ENCODE results near the gene CYP2A6. TPM values are rescaled to one million over a fixed set of nuclear protein-coding genes. Genes with fewer than 3 reads are reported as not detected.
"Not testable (repeated sequence)": the region's sequence is repeated elsewhere in the genome, so short reads cannot be mapped to it uniquely, and the experiment has no call there.

Gene CYP2A6
- total RNA-seq, 1 experiment from 2014 or later: not detected

DNA sequence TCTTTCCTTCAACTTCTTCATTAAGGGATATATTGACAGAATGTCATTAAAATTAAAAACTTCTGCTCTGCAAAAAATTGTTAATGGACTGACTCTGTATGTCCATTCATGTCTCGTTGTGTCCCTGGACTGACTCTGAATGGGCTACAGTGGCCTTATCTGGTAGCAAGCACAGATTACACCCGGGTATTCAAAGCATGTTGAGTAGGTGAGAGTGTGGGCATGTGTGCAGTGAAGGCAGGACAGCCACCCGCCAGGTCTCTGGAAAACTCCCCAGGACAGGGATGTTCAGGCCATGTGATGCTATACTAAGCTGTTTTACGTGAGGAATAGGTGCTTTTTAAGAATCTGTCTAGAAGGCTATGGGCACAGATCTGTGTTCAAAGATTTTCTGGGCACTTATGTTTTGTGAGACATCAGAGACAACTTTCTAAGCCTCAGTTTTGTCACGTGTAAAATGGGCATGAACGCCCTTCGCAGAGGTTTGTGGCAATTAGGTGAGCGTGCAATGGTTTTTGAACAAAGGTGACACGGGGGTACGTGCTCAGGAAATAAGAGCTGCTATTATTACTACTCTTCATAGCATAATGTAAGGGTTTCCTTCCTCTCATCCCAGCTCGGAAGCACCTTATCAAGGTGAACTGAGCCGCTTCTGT, 7.1 kb downstream of the CYP2A6 start:
- POLR2A ChIA-PET; H3K36me3 ChIP-seq (ENCODE audit: control insufficient read depth, insufficient read depth, low read length); H3K27ac Mint-ChIP-seq (ENCODE audit: unreplicated experiment); H3K4me1 Mint-ChIP-seq (ENCODE audit: low read depth, unreplicated experiment); H3K4me3 ChIP-seq (ENCODE audit: low read depth, low read length); H3K4me3 Mint-ChIP-seq (ENCODE audit: unreplicated experiment); H3K36me3 Mint-ChIP-seq (ENCODE audit: insufficient read depth, unreplicated experiment); CTCF ChIA-PET; H3K4me1 ChIP-seq; H3K9me3 ChIP-seq; intact Hi-C loops (cut with micrococcal nuclease; ENCODE audit: unreplicated experiment); BruUV-seq (replicated peaks); DNase-seq; H3K27me3 ChIP-seq (replicated peaks; ENCODE audit: control insufficient read depth, insufficient read depth, low read length); H3K27me3 Mint-ChIP-seq (ENCODE audit: insufficient read depth, unreplicated experiment): not testable (repeated sequence)
- H3K9me3 Mint-ChIP-seq (ENCODE audit: unreplicated experiment): peaks cover 17% of the 10 kb centered on the region

DNA sequence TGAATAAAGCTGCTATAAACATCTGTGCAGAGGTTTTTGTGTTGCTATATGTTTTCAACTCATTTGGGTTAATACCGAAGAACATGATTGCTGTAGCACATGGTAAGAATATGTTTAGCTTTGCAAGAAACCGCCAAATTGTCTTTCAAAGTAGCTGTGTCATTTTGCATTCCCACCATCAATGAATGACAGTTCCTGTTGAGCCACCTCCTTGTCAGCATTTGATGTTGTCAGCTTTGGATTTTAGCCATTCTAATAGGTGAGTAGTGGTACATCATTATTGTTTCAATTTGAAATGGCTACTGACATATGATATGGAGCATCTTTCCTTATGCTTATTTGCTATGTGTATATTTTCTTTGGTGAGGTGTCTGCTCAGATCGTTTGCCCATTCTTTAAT, 8.2 kb downstream of the CYP2A6 start:
- H3K27me3 ChIP-seq (replicated peaks; ENCODE audit: control insufficient read depth, insufficient read depth, low read length); H3K27me3 Mint-ChIP-seq (ENCODE audit: insufficient read depth, unreplicated experiment); DNase-seq; H3K27ac Mint-ChIP-seq (ENCODE audit: unreplicated experiment); H3K4me3 Mint-ChIP-seq (ENCODE audit: unreplicated experiment); H3K36me3 ChIP-seq (ENCODE audit: control insufficient read depth, insufficient read depth, low read length); H3K4me1 ChIP-seq; BruUV-seq (replicated peaks); H3K4me1 Mint-ChIP-seq (ENCODE audit: low read depth, unreplicated experiment); H3K9me3 ChIP-seq; H3K4me3 ChIP-seq (ENCODE audit: low read depth, low read length); POLR2A ChIA-PET; CTCF ChIA-PET; H3K36me3 Mint-ChIP-seq (ENCODE audit: insufficient read depth, unreplicated experiment); intact Hi-C loops (cut with micrococcal nuclease; ENCODE audit: unreplicated experiment): not testable (repeated sequence)
- H3K9me3 Mint-ChIP-seq (ENCODE audit: unreplicated experiment): peaks cover 17% of the 10 kb centered on the region

DNA sequence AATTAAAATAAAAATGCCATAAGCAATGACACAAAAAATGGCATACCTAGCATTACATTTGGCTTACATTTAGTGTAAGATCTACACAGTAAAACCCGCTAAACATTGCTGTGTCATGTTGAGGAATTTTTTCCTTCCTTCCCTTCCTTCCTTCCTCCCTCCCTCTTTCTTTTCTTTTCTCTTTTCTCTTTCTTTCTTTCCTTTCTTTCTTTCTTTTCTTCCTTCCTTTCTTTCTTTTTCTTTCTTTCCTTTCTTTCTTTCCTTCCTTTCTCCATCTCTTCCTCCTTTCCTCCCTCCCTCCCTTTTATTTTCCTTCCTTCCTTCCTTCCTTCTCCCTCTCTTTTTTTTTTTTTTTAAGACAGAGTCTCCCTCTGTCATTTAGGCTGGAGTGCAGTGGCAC, 11.8 kb downstream of the CYP2A6 start:
- H3K9me3 ChIP-seq; H3K36me3 ChIP-seq (ENCODE audit: control insufficient read depth, insufficient read depth, low read length); BruUV-seq (replicated peaks); DNase-seq; H3K27me3 Mint-ChIP-seq (ENCODE audit: insufficient read depth, unreplicated experiment); H3K36me3 Mint-ChIP-seq (ENCODE audit: insufficient read depth, unreplicated experiment); H3K4me1 ChIP-seq; intact Hi-C loops (cut with micrococcal nuclease; ENCODE audit: unreplicated experiment); H3K27me3 ChIP-seq (replicated peaks; ENCODE audit: control insufficient read depth, insufficient read depth, low read length); POLR2A ChIA-PET; H3K4me3 ChIP-seq (ENCODE audit: low read depth, low read length); H3K27ac Mint-ChIP-seq (ENCODE audit: unreplicated experiment); H3K4me3 Mint-ChIP-seq (ENCODE audit: unreplicated experiment): not testable (repeated sequence)
- H3K4me1 Mint-ChIP-seq (ENCODE audit: low read depth, unreplicated experiment): peaks cover 19% of the 10 kb centered on the region
- H3K9me3 Mint-ChIP-seq (ENCODE audit: unreplicated experiment): peaks cover 17% of the 10 kb centered on the region
- CTCF ChIA-PET: interaction anchor here (0.6 kb wide), 1 partner anchor 15 kb away, joined by 6 read pairs; no protein-coding TSS in a partner anchor

DNA sequence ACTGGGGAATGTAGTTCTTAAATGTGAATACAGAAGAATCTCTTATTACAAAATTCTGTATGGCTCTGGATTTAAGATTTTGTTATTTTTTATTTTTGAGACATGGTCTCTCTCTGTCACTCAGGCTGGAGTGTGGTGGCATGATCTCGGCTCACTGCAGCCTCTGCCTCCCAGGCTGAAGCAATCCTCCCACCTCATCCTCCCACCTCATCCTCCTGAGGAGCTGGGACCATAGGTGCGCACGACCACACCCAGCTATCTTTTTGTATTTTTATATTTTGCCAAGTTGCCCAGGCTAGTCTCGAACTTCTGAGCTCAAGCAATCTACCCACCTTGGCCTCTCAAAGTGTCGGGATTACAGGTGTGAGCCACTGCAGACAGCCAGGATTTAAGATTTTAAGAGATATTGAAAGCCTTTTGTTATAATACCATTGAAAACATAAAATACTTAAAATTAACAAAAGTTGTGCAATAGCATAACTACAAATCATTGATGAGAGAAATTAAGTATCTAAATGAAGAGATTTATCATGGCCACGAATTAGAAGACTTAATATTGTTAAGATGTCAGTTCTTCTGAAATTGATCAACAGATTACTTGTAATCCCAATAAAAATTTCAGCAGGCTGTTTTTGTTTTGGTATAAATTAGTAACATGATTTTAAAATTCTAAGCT, 13.4 kb downstream of the CYP2A6 start:
- intact Hi-C loops (cut with micrococcal nuclease; ENCODE audit: unreplicated experiment): no loop called here

DNA sequence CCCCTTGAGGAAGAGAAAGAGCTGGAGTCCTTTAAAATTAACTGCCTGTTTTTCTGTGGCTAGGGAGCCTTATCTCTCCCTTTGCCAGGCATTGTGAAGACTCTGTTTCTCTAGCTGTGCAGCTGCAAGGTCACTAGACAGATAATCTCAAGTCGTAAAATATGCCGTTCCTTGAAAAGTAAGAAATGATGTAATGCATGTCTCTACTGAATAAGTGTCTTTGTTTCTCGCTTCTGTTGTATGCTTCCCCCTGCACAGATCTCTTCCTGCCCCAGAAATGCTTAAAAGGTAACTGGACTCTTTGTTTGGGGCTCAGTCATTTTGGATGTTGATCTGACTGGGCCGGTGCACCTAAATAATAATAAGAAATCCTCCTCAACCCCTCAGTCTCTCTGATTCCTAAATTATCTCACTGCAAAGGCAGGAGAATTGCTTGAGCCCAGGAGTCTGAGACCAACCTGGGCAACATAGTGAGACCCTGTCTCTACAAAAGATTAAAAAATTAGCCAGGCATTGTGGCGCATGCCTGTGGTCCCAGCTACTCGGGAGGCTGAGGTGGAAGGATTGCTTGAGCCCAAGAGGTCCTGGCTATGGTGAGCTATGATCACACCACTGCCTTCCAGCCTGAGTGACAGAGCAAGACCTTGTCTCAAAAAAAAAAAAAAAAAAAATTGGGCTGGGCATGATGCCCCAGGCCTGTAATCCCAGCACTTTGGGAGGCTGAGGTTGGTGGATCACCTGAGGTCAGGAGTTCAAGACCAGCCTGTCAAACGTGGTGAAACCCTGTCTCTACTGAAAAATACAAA, 16.3 kb downstream of the CYP2A6 start:
- H3K9me3 ChIP-seq; POLR2A ChIA-PET; H3K36me3 ChIP-seq (ENCODE audit: control insufficient read depth, insufficient read depth, low read length); intact Hi-C loops (cut with micrococcal nuclease; ENCODE audit: unreplicated experiment); H3K36me3 Mint-ChIP-seq (ENCODE audit: insufficient read depth, unreplicated experiment); H3K27me3 ChIP-seq (replicated peaks; ENCODE audit: control insufficient read depth, insufficient read depth, low read length); H3K4me3 ChIP-seq (ENCODE audit: low read depth, low read length); H3K27me3 Mint-ChIP-seq (ENCODE audit: insufficient read depth, unreplicated experiment): not testable (repeated sequence)
- Mint-ChIP-seq H3K9me3 (ENCODE audit: unreplicated experiment) (peaks cover 16% of the 10 kb centered on the region), H3K27ac (ENCODE audit: unreplicated experiment) (peak overlapping the region; percentile 76), H3K4me1 (ENCODE audit: low read depth, unreplicated experiment) (peaks cover 28% of the 10 kb centered on the region), H3K4me3 (ENCODE audit: unreplicated experiment) (peak overlapping the region; percentile 34)
- CTCF ChIA-PET: interaction anchor here (0.6 kb wide), 2 partner anchors 10 to 60 kb away, joined by 3 to 5 read pairs; no protein-coding TSS in a partner anchor
- DNase-seq: peak in 1 of 2 experiments; percentile 5
- TSS peak; percentile 54 for BruUV-seq (replicated peaks)
- H3K4me1 ChIP-seq: peaks cover 15% of the 10 kb centered on the region

More for the DNA sequence above, 13.4 kb downstream of the CYP2A6 start:
- ChIA-PET CTCF (interaction anchor here (0.6 kb wide), 2 partner anchors 17 to 232 kb away, joined by 3 to 5 read pairs; no protein-coding TSS in a partner anchor), POLR2A (no interaction called here)
- Mint-ChIP-seq H3K4me1 (ENCODE audit: low read depth, unreplicated experiment) (peaks cover 23% of the 10 kb centered on the region), H3K27ac (ENCODE audit: unreplicated experiment) (no peak overlapping the region), H3K9me3 (ENCODE audit: unreplicated experiment) (peaks cover 17% of the 10 kb centered on the region), H3K4me3 (ENCODE audit: unreplicated experiment) (no peak overlapping the region), H3K27me3 (ENCODE audit: insufficient read depth, unreplicated experiment) (no peaks in the 10 kb centered on the region), H3K36me3 (ENCODE audit: insufficient read depth, unreplicated experiment) (peaks cover 3% of the 10 kb centered on the region)
- no peak for DNase-seq
- no peak overlapping the region for H3K4me3 ChIP-seq (ENCODE audit: low read depth, low read length)
- H3K4me1 ChIP-seq: peaks cover 7% of the 10 kb centered on the region
- BruUV-seq (replicated peaks): no TSS peak
- H3K9me3 ChIP-seq: no peaks in the 10 kb centered on the region
- no peak for TF ChIP-seq CTCF (IDR thresholded peaks at IDR 0.05; ENCODE audit: insufficient read depth in 1 of 2, low read depth in 1 of 2, low read length in 1 of 2, severe bottlenecking in 1 of 2, unreplicated experiment in 1 of 2)
- no peaks in the 10 kb centered on the region for H3K27me3 ChIP-seq (replicated peaks; ENCODE audit: control insufficient read depth, insufficient read depth, low read length)
- no peaks in the 10 kb centered on the region for H3K36me3 ChIP-seq (ENCODE audit: control insufficient read depth, insufficient read depth, low read length)

DNA sequence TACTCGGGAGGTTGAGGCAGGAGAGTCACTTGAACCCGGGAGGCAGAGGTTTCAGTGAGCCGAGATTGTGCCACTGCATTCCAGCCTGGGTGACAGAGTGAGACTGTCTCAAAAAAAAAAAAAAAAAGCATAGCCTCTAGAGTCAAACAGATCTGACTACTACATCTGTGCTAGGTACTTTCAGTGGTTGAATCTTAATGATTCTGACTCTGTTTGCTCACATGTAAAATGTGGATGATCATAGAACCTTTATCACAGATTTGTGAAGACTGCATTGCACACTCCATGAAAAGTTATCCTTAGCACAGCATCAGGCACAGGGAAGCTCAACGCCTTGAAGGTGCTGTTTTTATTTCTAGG, 17.8 kb downstream of the CYP2A6 start:
- H3K4me3 Mint-ChIP-seq (ENCODE audit: unreplicated experiment); H3K4me3 ChIP-seq (ENCODE audit: low read depth, low read length); intact Hi-C loops (cut with micrococcal nuclease; ENCODE audit: unreplicated experiment); BruUV-seq (replicated peaks); H3K9me3 ChIP-seq; H3K36me3 ChIP-seq (ENCODE audit: control insufficient read depth, insufficient read depth, low read length); H3K27me3 Mint-ChIP-seq (ENCODE audit: insufficient read depth, unreplicated experiment); H3K27me3 ChIP-seq (replicated peaks; ENCODE audit: control insufficient read depth, insufficient read depth, low read length); DNase-seq: not testable (repeated sequence)
- ChIA-PET CTCF (interaction anchor here (0.7 kb wide), 1 partner anchor 60 kb away, joined by 4 read pairs; no protein-coding TSS in a partner anchor), POLR2A (interaction anchor here (0.5 kb wide), 1 partner anchor 115 kb away, joined by 3 read pairs; the partner anchor contains the start of gene ITPKC)
- H3K4me1 ChIP-seq: peaks cover 15% of the 10 kb centered on the region
- Mint-ChIP-seq H3K36me3 (ENCODE audit: insufficient read depth, unreplicated experiment) (peaks cover 11% of the 10 kb centered on the region), H3K27ac (ENCODE audit: unreplicated experiment) (peak overlapping the region; percentile 76), H3K9me3 (ENCODE audit: unreplicated experiment) (peaks cover 19% of the 10 kb centered on the region), H3K4me1 (ENCODE audit: low read depth, unreplicated experiment) (peaks cover 21% of the 10 kb centered on the region)
